Lung (tissue), 12 donors: ENCODE results near the gene XRCC3. TPM values are rescaled to one million over a fixed set of nuclear protein-coding genes. Genes with fewer than 3 reads are reported as not detected.

ENCODE experiments used
- ATAC-seq: fragments of 200-7000 bp; cut with Tn5 transposase; one replicate; pipeline ENCODE4 v1.9.1; 2020; ENCODE audit warnings: moderate number of reproducible peaks; ENCODE audit not compliant: insufficient read depth, low FRiP score
- DNase-seq, 3 donors: peaks; one replicate each; pipeline ENCODE4 v3.0.0-alpha.2; 2013 to 2017
- H3K27ac ChIP-seq, 2 donors: one replicate each; pipeline ENCODE4 v1.5.1; 2013; ENCODE audit warnings: mild to moderate bottlenecking in 2 of 2, moderate library complexity in 2 of 2, control low read depth in 1 of 2, inconsistent platforms in 1 of 2, low read depth in 1 of 2, low read length in 1 of 2
- H3K27me3 ChIP-seq, 3 donors: one replicate each; pipeline ENCODE4 v1.5.1; 2013; ENCODE audit warnings: low read length in 2 of 3; ENCODE audit not compliant: control insufficient read depth in 3 of 3, insufficient read depth in 3 of 3
- H3K36me3 ChIP-seq, 4 donors: one replicate each; pipeline ENCODE4 v1.5.1; 2013; ENCODE audit warnings: low read length in 4 of 4, mild to moderate bottlenecking in 1 of 4, moderate library complexity in 1 of 4; ENCODE audit not compliant: control insufficient read depth in 4 of 4, insufficient read depth in 4 of 4
- H3K4me1 ChIP-seq, 5 donors: one replicate each; pipeline ENCODE4 v1.5.1; 2013; ENCODE audit warnings: low read length in 5 of 5, mild to moderate bottlenecking in 2 of 5, moderate library complexity in 1 of 5; ENCODE audit not compliant: control insufficient read depth in 5 of 5, insufficient read depth in 5 of 5
- H3K4me3 ChIP-seq: one replicate; pipeline ENCODE4 v1.5.1; 2013; ENCODE audit warnings: mild to moderate bottlenecking, control low read depth, moderate library complexity
- H3K9ac ChIP-seq, 2 donors: one replicate each; pipeline ENCODE4 v1.5.1; 2013; ENCODE audit warnings: low read length in 2 of 2, control low read depth in 1 of 2; ENCODE audit not compliant: insufficient read depth in 1 of 2
- H3K9me3 ChIP-seq, 4 donors: one replicate each; pipeline ENCODE4 v1.5.1; 2013; ENCODE audit warnings: low read length in 3 of 4, mild to moderate bottlenecking in 1 of 4, moderate library complexity in 1 of 4; ENCODE audit not compliant: control insufficient read depth in 4 of 4, insufficient read depth in 3 of 4
- CTCF ChIP-seq: IDR thresholded peaks from 2 replicates; pipeline ENCODE4 v1.5.1; 2012; ENCODE audit warnings: mild to moderate bottlenecking; ENCODE audit errors: control extremely low read depth, extremely low read depth
- WGBS, 2 donors: extraction: QIAGEN DNeasy Blood & Tissue Kit; methylation state at CpG; one replicate each; pipeline ENCODE4 v1.1.7; 2013; 5-methylcytosine and 5-hydroxymethylcytosine counted together
- polyA plus RNA-seq, 2 donors: library from polyadenylated mRNA; stranded (reverse); fragments of 200-250 nt; gene quantifications; one replicate each; pipeline ENCODE4 v1.2.1, GENCODE V29; 2013
- total RNA-seq, 2 donors: library from RNA; depleted of rRNA in 1 of 2; stranded (reverse); fragments of >200 nt in 1 of 2; gene quantifications; one replicate each; pipeline ENCODE4 v1.2.1, GENCODE V29; 2014 to 2021
- donor health status: control.
- donor health status: control.
- donor health status: Bipolar disorder and iron deficiency.
- donor health status: healthy.
- donor health status: DM: yes; HTN: yes; CAD: no.

Gene XRCC3
- total and polyA plus RNA-seq, 4 donors = 4.4 to 10.4 (median 6.0) TPM

GRCh38 chr14:103725739-103726395 lies 10.6 kb upstream of the XRCC3 start:
- H3K27ac ChIP-seq = no peak overlapping the region
- H3K4me3 ChIP-seq = no peak overlapping the region
- no peak for TF ChIP-seq CTCF
- no peak for DNase-seq
- peaks cover 2 to 23% (median 11%) of the 10 kb centered on the region in 5 donors for H3K4me1 ChIP-seq
- H3K9ac ChIP-seq = no peak overlapping the region
- WGBS, 2 donors = 95 to 97% methylated on average over 16 of the region's 16 CpGs
- no peak for ATAC-seq
- peaks cover 0 to 2% (median 0%) of the 10 kb centered on the region in 4 donors for H3K9me3 ChIP-seq
- H3K36me3 ChIP-seq = peaks cover 0 to 33% (median 9%) of the 10 kb centered on the region in 4 donors
- H3K27me3 ChIP-seq = no peaks in the 10 kb centered on the region

- peaks cover 0 to 2% (median 0%) of the 10 kb centered on the region in 4 donors for H3K9me3 ChIP-seq
- DNase-seq = no peak
- H3K4me3 ChIP-seq = no peak overlapping the region
- no peak for ATAC-seq
- H3K4me1 ChIP-seq = peaks cover 2 to 18% (median 11%) of the 10 kb centered on the region in 5 donors
- 96 to 97% methylated on average over 29 of the region's 29 CpGs for WGBS, 2 donors
- no peak for TF ChIP-seq CTCF
- no peak overlapping the region for H3K27ac ChIP-seq
- H3K27me3 ChIP-seq = no peaks in the 10 kb centered on the region
- H3K9ac ChIP-seq = no peak overlapping the region
- peaks cover 0 to 27% (median 7%) of the 10 kb centered on the region in 4 donors for H3K36me3 ChIP-seq
Observed at GRCh38 chr14:103725001-103725682, 9.9 kb upstream of the XRCC3 start.

DNA sequence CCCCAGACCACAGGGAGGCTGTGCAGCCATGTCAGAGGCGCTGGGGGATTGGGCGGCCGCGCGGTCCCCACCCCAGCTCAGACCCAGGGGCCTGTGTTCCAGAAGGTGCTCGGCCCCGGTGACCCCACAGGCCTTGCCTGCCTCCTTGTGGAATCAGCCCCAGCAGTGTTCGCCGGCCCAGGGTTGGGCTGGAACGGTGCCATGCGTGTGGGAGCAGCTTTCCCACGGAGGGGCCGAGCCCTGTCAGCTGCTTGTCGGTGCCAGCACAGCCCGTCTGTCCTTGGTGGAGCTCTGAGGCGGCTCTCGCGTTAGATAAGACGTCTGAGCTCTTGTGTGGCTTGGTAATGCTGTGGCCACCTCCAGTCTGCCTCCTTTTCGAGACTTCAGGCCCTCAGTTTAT lies 8.9 kb upstream of the XRCC3 start:
- ATAC-seq (no peak), DNase-seq (peak; percentile 22 to 41 (median 40))
- Histone ChIP-seq H3K4me1 (peaks cover 2 to 13% (median 9%) of the 10 kb centered on the region in 5 donors), H3K27me3 (no peaks in the 10 kb centered on the region), H3K4me3 (no peak overlapping the region), H3K9ac (no peak overlapping the region), H3K36me3 (peaks cover 0 to 16% (median 5%) of the 10 kb centered on the region in 4 donors), H3K27ac (peak overlapping the region in 1 of 2 donors; percentile 69), H3K9me3 (peaks cover 0 to 2% (median 0%) of the 10 kb centered on the region in 4 donors)
- WGBS, 2 donors = 61 to 79% methylated on average over 20 of the region's 20 CpGs
- no peak for TF ChIP-seq CTCF
